Stimulated activated CD8-positive, alpha-beta memory T cell treated with anti-CD3 and anti-CD28 coated beads, Interleukin-12 subunit alpha, Interleukin-12 subunit beta, amount 100 ng/mL, for 24 hours (primary cell): ENCODE measurements around the gene KCNQ1.

ENCODE experiments used
- DNase-seq: peaks from one replicate; pipeline ENCODE4 v3.0.0-alpha.2; 2020; ENCODE audit errors: extremely low read depth

The KCNQ1 gene

DNA sequence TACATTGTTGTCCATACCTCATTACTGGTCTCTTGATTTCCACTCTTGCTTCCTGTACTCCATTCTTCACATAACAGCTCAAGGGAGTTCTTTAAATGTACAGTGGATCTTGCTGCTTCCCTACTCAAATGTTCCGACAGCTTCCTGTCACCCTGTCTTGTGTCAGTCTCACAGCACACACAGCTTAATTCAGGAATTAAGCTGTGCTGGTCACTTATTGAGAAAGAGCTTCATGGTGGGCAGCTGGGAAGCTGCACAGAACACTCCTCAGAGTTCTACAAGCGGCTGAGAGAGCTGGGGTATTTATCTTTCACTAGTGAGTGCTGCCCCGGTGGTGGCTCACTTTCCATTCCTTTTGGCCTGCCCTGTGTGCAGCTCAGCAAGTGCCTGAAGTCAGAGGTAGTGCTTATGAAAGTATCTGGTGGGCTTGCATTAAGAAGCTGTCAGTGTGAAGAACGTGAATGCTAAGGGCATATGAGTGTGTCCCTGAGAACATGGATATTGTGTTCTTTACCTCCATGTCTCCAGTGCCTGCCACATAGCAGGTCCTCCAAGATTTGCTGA lies 206.3 kb downstream of the KCNQ1 start:
- DNase-seq = no peak

DNA sequence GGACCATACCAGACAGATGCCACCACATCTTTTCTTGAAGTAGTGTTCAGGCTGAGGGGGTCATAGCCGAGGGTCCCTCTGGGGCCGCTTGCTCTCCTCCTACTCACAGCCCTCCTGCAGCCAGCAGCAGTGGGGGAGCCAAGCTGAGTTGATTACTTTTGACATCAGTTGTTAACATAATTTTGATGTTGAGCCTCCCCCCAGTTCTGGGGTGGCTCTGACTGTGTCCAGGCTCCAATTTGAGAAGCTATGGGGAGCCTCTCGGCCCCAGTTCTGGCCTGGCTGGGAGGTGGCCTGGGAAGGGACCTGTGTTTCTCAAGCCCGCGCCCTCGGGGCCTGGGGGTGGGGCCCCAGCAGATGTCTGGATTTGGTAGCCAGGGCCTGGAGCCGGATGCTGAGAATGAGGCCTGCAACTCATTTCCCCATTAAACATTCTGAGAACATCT lies 207.0 kb downstream of the KCNQ1 start:
- no peak for DNase-seq

DNA sequence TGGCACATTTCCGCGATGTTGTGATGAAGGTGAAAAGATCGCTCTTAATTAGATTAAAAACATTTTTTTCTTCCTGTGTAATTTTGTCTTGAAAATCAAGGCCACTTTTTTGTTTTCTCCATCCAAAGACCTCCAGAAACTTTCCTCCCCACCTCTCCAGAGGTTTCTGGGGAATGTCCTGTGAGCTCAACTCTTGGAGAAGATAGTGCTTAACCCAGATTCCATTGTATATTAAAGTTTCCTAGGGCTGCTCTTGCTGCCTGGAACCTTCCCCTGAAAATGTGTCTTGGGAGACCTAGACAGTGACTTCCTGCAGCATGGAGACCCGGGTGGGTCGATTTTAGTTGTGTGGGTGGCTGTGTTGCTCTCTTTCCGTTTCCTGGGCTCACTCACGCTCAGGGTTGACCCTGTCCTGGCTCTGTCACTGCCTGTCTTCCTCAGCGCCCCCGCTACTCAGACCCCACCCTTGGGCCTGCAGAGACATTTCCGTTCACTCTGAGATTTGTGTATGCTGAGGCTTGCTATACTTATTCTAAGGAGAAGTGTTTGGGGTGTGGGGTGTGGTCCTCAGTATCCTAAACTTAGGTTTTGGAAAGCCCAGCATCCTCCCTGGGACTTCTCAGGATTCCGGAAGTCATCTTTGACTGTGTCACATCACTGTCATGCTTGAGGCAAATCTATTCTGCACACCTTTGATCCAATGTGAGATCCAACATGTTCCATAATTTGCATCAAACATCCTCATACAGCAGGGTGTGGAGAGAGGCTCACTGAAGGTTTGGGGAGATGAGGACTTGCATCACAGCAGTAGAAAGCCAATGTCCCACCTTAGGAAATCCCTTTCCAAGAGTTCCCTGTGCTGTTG lies 207.8 kb downstream of the KCNQ1 start:
- no peak for DNase-seq

DNA sequence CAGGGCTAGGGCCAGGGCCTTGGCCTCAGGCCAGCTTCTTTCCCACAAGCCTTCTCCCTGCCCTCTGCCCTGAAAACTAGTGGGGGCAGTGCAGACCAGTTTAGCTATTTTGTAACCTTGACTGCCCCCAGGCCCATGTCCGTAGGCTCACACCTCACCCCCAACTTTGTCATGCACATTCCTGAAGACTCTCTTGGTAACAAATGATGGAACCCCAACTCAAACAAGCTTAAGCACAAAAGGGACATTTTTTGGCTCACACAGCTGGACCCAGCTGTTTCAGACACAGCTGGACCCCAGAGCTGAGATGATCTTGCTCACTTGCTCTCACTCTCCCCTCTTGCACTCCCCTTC lies 208.4 kb downstream of the KCNQ1 start:
- no peak for DNase-seq

DNA sequence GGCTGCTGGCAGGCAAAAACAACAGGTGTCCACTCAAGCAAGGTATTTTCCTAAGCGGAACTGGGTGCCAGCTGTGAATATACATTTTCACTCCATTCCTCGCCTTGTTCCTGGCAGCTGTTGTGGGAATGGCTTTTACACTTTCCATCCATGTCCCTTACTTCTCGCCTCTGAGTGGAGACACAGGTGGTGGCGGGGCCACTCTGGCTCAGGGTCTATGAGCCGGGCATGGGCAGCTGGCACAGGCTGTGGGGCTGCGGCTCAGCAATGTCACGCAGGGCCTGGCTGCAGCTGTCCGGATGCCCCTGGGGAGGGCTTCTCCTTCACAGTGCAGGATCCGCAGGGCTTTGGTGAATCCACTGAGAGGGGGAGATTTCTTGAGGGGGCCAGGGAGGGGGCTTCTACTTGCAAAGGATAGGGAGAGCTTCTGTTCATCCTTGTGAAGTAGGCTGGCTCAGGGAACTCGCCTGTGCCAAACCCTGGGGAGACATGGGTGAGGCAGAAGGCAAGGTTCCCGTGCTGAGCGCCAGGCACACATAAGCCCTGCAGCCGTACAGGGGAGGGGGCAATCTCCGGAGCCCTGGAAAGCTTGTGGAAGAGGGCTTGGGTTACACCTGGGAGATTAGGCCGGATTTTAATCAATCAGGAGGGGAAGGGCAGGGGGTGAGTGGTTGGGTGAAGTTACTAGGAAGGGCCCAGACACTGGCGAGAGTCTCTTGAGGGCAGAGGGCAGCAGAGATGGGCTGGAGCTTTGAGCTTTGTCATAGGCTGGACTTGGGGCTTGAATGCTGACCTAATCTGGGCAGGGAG lies 209.3 kb downstream of the KCNQ1 start:
- no peak for DNase-seq

DNA sequence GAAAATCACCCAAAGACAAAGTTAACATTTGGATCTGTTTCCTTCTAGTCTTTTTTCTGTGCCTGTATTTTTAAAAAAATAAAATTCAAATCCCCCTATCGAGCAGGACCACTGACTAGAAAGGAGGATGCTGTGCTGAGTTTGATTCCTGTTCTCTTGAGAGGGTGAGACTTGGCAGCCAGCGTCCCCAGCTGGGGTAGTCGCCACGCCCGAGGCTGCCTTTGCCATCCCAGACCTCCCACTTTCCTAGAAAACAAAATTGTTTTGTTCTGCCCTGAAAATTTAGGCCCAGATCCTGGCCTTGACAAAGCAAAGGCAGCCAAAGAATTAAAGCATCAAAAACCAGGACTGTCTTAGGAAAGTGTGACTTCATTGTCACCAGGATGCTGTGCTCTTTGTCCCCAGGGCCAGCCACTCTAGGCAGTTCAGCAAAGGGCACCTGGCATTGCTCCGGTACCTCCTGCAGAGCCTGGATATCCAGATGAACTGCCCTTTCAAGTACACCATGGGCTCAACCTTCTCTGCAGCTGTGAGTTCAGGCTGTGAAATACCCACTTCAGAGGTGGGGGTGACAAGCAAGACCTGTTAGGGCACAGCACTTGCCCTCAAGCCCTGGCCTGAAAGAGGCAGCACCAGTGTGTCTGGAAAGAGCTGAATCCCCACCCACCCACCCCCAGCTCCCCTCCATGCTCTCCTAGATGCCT lies 210.4 kb downstream of the KCNQ1 start:
- DNase-seq = no peak

DNA sequence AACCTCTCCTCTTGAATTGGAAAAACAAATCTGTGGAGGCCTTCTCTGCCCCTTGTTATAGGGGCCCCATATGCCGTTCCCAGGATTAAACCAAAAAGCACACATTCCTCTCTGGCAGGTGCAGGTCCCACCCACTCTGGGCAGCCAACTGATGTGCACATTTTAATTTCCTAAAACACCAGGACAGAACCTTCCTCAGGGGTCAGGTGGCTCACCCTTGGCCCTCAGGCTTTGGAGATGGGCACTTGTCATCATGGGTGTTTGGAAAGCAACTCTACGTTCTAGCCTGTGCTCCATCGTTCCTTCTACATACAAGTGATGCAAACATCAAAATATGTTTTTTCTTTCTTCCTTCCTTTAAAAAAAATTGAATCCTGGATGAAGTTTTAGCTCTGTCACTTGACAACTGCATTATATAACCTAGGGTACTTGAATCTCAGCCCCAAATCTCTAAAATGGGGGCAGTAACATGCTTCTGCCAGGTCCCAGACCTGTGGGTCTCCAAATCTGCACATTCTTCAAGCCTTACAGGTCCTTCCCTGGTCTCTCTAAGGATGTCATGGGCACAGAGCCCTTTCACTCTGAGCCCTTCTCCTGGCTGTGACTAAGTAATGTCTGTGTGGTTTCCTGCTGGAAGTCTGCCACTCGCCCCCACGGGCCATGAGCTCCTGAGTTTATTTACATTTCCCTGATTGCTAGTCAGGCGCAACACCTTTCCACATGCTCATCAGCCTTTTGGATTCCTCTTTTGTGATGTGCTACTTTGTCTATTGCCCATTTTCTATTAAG lies 211.2 kb downstream of the KCNQ1 start:
- no peak for DNase-seq

DNA sequence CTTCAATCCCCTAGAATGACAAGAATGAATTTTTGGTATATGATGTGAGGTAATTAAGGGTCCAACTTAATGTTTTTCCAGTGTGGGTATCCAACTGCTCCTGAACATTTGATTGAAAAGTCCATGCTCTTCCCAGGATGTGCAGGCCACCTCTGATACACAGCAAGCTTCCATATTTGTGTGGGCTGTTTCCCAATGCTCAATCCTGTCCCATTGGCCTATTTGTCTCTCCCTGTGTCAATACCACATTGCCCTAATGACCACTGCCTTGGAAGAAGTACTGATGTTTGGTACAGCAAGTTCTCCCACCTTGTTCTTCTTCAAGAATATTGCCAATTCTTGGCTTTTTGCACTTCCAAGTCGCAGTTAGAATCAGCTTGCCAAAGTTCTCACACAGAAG lies 212.1 kb downstream of the KCNQ1 start:
- no peak for DNase-seq

DNA sequence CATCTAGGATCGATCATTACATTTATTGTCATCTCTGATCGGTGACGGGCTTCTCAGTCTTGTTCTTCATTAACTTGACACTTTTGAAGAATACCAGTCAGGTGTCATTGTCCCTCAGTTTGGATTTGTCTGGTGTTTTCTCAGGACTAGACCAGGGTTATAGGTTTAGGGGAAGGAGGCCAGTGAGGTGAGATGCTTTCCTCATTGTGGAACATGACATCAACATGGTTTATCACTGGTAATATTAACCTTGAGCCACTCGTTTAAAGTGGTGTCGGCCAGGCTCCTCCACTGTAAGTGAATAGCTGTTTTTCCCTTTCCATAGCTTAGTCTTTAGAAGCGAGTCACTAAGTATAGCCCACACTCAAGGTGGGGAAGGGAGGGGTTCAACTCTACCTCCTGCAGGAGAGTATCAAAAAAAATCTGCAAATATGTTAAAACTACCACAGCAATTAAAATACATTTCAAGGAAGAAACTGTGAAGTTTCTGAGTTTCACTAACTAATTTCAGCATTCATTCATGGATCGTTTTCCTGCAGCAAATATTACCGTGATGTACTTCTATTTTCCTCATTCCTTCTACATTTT lies 213.0 kb downstream of the KCNQ1 start:
- DNase-seq = no peak

DNA sequence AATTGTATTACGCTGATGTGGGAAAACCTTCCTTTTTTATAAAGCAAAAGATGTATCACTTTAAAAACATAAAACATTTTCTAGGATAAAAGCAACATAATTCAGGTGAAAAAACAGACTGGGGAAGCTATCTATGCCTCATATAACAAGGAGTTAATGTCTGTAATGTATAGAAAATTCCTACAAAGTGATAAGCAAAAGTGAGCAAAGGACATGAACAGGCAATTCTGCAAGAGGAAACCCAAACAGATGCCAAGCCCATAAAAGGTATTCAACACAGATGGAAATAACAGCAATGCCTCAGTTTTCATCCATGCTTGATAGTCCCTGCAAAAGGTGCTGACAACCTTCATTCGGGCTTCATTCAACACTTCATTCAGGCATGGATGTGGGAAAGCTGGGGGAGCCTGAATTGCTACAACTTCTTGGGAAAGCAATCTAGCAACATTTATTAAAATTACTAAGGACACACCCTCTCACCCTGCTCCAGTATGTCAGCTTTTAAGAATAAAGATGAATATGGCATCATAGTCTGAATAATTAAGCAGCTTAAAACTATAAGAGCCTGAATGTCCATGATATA lies 215.6 kb downstream of the KCNQ1 start:
- no peak for DNase-seq

DNA sequence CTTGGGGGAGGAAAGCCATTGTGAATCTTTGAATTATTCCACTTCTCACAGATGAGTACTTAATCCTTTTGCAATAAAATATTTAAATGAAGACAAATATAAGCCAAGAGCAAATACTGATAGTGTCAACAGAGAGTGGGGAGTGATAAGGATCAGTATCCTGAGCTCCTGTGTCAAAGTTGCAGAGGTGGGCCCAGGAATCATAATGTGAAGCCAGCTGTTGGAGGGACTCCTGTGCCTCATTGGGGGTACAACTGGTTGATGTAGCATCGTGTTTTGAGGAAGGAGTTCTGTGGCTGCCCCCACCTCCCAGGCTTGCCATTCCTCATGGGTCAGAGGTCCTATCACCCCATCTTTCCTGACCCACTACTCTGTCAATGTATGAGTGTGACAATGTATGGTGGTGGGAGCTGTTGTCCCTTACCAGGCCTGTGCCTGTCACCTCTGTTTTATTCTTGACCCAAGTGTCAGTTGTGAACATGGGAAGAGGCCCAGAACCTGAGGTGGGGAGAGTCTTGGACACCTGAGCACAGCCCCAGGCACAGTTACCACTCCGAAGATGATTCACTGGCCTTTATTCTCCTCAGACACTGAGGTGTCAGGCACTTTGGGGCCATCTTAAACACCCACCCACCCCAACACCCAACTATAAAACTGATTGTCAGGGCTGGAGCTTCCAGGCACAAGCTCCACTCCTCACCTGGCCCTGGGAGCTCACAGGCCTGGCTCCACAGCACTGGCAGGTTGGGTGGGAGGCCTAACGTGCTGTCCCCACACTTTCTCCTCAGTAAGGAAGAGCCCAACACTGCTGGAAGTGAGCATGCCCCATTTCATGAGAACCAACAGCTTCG lies 216.6 kb downstream of the KCNQ1 start:
- no peak for DNase-seq

DNA sequence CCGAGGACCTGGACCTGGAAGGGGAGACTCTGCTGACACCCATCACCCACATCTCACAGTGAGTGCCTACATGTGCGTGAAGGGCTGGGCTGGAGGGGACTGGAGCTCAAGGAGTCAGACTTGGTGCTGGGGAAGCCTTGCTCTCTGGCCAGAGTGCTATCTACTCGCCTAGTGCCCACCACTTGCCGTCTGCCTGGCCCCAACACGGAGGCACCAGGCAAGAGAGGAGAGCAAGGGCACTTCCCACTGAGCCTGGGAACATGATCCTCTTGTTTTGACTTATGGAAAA lies 217.2 kb downstream of the KCNQ1 start:
- DNase-seq = no peak

DNA sequence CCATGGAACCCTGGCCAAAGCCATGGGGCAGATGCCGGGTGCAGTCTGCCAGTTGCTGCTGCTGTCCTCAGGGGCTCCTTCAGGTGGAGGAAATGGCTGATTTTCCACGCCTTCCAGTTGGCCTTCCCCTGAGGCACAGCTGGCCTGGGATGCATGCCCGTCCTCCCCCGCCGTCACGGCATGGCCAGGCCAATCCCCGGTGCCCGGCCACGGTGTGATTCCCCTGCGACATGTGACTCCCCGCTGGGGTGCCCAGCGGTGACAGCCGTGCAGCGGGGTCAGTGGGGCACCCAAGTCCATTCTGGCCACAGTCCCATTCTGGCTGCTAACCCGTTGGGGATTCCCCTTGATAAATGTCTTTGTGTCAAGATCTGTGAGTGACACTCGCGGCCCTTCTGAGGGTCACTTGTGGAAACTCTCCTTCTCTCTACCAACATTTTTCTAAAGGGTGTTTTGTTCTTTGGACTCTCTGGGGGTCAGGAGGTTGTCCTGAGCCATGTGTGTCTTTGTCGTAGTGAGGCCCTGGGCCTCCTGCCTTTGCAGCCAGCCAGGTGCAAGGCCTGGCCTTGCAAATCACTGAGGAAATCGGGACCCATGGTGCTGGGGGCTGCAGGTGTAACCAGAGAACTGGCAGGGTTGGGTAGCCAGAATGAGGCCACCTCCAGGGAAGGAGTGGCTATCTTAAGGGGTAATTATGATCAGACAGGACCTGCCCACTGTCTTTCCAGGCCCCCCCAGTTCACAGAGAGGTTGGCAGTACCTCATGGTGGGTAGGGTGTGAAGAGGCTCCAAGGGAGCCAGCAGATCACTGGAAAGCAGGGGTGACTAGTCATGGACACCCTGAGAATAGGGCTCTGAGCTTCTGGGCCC lies 217.9 kb downstream of the KCNQ1 start:
- no peak for DNase-seq

DNA sequence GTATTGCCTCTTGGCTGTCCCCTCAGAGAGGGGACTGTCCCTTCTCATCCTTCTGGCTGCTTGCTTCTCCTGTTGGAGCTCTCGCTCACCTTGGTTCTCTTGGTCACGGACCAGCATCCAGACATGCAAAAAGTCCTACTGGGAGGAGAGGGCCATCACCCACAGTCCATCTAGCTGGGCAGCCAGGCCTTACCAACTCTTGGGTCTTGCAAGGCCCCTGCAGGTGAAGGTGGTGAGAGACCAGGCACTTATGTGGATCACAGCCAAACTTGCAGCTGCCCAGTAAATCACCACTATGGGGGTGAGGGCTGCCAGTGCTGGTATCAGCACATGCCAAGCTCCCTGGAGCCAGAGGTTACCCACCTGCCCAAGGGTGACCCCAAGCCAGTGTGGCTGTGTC lies 218.7 kb downstream of the KCNQ1 start:
- no peak for DNase-seq

DNA sequence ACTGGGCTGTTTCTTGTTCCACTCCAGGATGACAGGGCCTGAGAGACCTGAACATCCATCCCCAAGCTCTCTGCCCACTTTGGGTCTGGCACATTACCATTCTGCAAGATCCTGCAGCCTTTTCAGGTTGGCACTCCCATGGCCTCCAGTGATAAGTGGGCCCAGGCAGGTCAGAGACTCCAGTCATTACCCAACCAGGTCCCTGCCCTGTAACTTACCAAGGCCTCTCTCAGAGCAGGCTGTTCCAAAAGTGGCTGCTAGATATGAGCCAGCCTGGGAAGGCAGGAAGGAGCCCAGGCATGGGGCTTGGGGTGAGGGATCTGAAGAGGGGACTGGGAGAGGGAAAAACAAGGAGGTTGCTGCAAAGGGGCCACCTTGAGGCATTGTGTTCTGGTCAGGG lies 219.1 kb downstream of the KCNQ1 start:
- no peak for DNase-seq

DNA sequence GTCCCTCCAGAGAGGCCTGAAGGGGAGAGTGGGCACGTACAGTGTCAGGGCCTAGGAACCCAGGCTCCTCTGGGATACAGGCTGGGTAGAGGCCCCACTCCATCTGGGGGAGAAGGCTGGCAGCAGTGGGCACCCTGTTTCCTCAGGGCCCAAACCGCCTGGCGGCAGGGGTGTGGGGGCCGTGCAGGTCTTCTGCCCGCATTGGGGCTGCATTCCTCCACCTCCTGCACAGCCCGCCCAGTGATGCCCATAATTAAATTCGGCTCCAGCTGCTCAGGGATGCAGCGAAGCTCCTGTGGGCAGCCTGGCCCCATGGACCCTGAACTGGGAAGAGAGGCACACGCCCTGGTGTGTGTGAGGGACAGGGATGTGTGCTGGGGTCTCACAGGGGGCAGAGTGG lies 219.6 kb downstream of the KCNQ1 start:
- no peak for DNase-seq

DNA sequence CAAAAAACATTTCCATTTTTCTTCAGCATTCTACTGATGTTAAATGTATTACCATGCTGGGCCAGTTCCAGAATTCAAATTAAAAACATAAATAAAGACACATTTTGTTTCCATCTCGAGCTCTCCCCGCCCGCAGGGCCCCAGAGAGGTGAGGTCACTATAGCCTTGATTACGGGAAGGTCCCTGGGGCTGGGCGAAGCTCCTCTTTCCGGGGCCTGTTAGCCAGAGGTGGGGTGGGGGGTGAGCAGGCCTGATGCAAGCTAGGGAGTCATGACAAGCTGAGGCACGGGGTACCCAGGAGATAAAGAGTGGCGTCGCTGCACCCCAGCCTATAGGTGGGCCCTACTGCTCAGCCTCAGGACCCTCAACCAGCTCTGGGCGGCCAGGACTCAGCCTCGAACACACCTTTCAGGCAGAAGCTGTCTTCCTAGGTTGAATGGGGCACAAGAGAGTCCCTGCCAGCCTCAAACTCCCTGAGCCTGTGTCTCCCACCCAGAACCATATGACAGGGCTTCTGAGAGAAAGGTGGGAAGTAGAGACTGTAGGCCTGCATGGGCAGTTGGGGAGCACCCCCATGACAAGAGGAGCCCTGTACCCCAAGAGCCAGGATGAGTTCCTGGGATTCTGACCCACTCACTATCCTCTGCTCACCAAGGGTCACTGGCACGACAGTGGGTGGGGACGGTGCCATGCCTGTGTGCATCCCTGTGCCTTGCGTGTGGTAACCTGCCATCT lies 220.2 kb downstream of the KCNQ1 start:
- no peak for DNase-seq
